Right atrium auricular region (tissue), 2 donors: ENCODE measurements around the gene SAFB. TPM values are rescaled to one million over a fixed set of nuclear protein-coding genes. Genes with fewer than 3 reads are reported as not detected.

Experiments used
- DNase-seq: peaks from one replicate; pipeline ENCODE4 v3.0.0-alpha.2; 2019; ENCODE audit warnings: low spot score
- H3K27ac ChIP-seq, 2 donors: fragments of 200-600 bp; sonication (generic); 1 replicate in 1 of 2; 2 replicates in 1 of 2; pipeline ENCODE4 v1.5.1; 2016 to 2019
- H3K27me3 ChIP-seq, 2 donors: fragments of 200-600 bp; sonication (generic); one replicate each; pipeline versions ENCODE4 v1.5.1 to v1.6.0; 2017 to 2019
- H3K36me3 ChIP-seq: fragments of 200-600 bp; sonication (generic); one replicate; pipeline ENCODE4 v1.5.1; 2016
- H3K4me1 ChIP-seq, 2 donors: fragments of 200-600 bp; sonication (generic); one replicate each; pipeline versions ENCODE4 v1.5.1 to v1.6.0; 2017 to 2019
- H3K4me3 ChIP-seq, 2 donors: fragments of 200-600 bp; sonication (generic); 1 replicate in 1 of 2; 2 replicates in 1 of 2; pipeline ENCODE4 v1.5.1; 2017 to 2019; ENCODE audit warnings: mild to moderate bottlenecking in 1 of 2, moderate library complexity in 1 of 2
- H3K9me3 ChIP-seq, 2 donors: fragments of 200-600 bp; sonication (generic); one replicate each; pipeline ENCODE4 v1.5.1; 2019
- total RNA-seq, 2 donors: library from RNA; depleted of rRNA; stranded (reverse); fragments of >200 nt; gene quantifications; one replicate each; pipeline ENCODE4 v1.1.0, GENCODE V29; 2016
- TF ChIP-seq, protein P1 (sequence below), 2 donors: fragments of 200-600 bp; sonication (generic); IDR thresholded peaks; one replicate each; pipeline ENCODE4 v1.5.1; 2019; ENCODE audit warnings: antibody characterized with exemption in 2 of 2

The SAFB gene
- total RNA-seq, 2 donors from 2014 or later, result 31.9 to 32.7 TPM

DNA sequence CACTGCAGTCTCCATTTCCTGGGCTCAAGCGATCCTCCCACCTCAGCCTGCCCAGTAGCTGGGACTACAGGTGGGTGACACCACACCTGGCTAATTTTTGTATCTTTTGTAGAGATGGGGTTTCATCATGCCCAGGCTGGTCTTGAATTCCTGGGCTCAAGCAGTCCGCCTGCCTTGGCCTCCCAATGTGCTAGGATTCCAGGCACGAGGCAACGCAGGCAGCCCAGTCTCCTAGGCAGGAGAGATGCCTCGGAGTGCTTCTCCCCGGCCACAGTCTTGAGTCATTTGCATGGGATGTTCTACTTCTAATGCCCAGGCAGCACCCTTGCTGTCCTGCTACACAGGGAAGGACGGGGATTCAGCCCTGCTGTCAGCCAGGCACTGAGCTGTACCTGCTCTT is 48.7 kb downstream of the SAFB start:
- Histone ChIP-seq H3K27me3 (no peaks in the 10 kb centered on the region), H3K4me3 (no peak overlapping the region), H3K36me3 (peaks cover 33% of the 10 kb centered on the region), H3K9me3 (no peaks in the 10 kb centered on the region), H3K27ac (no peak overlapping the region), H3K4me1 (peaks cover 0 to 7% of the 10 kb centered on the region in 2 donors)
- TF ChIP-seq, protein P1, sequence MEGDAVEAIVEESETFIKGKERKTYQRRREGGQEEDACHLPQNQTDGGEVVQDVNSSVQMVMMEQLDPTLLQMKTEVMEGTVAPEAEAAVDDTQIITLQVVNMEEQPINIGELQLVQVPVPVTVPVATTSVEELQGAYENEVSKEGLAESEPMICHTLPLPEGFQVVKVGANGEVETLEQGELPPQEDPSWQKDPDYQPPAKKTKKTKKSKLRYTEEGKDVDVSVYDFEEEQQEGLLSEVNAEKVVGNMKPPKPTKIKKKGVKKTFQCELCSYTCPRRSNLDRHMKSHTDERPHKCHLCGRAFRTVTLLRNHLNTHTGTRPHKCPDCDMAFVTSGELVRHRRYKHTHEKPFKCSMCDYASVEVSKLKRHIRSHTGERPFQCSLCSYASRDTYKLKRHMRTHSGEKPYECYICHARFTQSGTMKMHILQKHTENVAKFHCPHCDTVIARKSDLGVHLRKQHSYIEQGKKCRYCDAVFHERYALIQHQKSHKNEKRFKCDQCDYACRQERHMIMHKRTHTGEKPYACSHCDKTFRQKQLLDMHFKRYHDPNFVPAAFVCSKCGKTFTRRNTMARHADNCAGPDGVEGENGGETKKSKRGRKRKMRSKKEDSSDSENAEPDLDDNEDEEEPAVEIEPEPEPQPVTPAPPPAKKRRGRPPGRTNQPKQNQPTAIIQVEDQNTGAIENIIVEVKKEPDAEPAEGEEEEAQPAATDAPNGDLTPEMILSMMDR (IDR thresholded peaks at IDR 0.05), result no peak
- no peak for DNase-seq

DNA sequence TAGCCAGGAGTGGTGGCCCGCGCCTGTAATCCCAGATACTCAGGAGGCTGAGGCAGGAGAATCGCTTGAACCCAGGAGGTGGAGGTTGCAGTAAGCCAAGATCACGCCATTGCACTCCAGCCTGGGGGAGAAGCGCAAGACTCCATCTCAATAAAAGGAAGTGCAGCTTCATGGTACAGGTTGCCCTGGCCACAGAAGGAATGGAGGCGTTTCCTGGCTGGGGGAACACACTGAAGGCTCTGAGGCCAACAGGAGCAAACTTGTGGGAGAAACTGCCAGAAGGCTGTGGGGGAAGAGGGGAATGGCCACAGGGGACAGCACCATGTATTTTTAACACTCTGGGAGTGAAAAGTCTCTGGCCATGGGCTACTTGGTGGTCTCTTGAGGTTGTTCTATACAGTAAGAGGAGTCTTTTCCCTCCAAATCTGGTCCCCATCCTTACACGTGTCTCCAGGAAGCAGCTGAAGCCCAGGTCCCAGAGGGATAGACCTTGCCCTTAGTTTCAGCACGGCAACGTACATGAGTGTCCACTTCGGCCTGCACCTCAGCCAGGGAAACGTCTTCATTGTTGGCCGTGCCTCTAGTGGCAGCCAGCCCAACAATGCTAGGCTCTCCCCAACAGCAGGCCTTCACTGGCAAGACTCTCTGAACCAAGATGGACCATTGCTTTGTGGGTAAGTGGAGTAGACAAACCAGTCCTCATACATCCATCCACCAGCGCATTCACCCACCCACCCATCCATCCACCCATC is 50.0 kb downstream of the SAFB start:
- H3K4me3 ChIP-seq, result no peak overlapping the region
- peaks cover 0 to 9% of the 10 kb centered on the region in 2 donors for H3K4me1 ChIP-seq
- H3K36me3 ChIP-seq, result peaks cover 23% of the 10 kb centered on the region
- no peak for DNase-seq
- no peaks in the 10 kb centered on the region for H3K27me3 ChIP-seq
- no peak overlapping the region for H3K27ac ChIP-seq
- no peaks in the 10 kb centered on the region for H3K9me3 ChIP-seq
- TF ChIP-seq, protein P1 (IDR thresholded peaks at IDR 0.05), result no peak

DNA sequence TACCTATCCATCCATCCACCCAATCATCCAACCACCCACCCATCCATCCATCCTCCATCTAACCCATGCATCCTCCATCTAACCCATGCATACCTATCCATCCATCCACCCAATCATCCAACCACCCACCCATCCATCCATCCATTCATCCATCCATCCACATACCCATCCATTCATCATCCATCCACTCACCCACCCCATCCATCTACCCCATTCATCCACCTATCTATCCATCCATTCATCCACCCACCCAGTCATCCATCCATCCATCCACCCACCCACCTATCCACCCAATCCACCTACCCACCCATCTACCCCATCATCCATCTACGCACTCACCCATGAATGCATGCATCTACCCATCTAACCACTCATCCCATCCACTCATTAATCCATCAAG is 50.9 kb downstream of the SAFB start:
- no peak for DNase-seq
- TF ChIP-seq, protein P1 (IDR thresholded peaks at IDR 0.05), result no peak
- Histone ChIP-seq H3K4me1 (peaks cover 0 to 10% of the 10 kb centered on the region in 2 donors), H3K9me3 (no peaks in the 10 kb centered on the region), H3K27me3 (no peaks in the 10 kb centered on the region), H3K27ac (no peak overlapping the region), H3K4me3 (no peak overlapping the region), H3K36me3 (peaks cover 27% of the 10 kb centered on the region)

DNA sequence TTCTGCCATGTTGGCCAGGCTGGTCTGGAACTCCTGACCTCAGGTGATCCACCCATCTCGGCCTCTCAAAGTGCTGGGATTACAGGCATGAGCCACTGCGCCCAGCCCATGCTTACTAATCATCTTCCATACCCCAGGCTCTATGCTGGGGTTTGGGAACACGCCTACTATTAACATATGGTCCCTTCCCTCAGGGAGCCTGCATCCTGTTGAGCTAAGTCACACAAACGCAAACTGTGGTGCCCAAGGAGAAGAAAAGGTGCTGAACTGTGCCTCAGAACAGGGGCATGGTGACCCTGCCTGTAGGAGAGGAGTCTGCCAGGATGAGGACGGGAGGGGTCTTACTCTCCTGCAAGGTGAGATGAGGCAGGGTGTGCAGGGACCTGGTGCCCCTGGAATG is 51.8 kb downstream of the SAFB start:
- no peak overlapping the region for H3K27ac ChIP-seq
- H3K9me3 ChIP-seq, result no peaks in the 10 kb centered on the region
- no peak for DNase-seq
- no peaks in the 10 kb centered on the region for H3K27me3 ChIP-seq
- peaks cover 0 to 19% of the 10 kb centered on the region in 2 donors for H3K4me1 ChIP-seq
- no peak overlapping the region for H3K4me3 ChIP-seq
- peaks cover 18% of the 10 kb centered on the region for H3K36me3 ChIP-seq
- TF ChIP-seq, protein P1 (IDR thresholded peaks at IDR 0.05), result no peak

DNA sequence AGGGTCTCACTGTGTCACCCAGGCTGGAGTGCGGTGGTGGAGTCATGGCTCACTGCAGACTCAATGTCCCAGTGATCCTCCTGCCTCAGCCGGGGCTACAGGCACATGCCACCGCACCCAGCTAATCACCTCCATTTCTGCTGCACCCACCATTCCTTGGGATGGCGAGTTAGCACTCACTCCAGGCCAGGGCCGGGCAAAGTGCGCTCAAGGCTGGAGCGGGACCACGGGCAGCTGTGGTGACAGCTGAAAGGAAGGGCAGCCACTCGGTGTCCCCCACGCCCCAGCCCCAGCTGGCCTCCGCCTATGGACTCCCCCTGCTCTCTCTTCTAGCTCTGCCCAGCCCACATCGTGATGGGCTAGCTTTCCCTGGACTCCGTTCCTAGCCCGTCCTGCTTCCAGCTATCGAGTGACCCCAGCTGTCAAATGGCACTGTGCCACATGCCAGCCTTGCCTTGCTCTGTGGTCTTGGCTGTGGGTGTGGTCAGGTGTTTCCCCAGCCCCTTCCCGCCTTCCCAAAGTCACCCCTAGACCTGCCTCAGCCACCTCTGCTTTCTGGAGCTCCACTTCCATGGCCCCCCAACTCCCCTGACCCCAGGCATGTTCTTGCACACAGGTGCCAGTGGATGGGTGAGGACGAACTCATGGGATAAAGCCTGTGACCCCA is 53.4 kb downstream of the SAFB start:
- Histone ChIP-seq H3K27ac (no peak overlapping the region), H3K4me3 (no peak overlapping the region), H3K27me3 (no peaks in the 10 kb centered on the region), H3K4me1 (peaks cover 0 to 24% of the 10 kb centered on the region in 2 donors), H3K9me3 (no peaks in the 10 kb centered on the region), H3K36me3 (peaks cover 15% of the 10 kb centered on the region)
- DNase-seq, result no peak
- TF ChIP-seq, protein P1 (IDR thresholded peaks at IDR 0.05), result no peak
